DMS 273 treated with DMSO at 0.1 percent for 48 hours (cell line): ENCODE measurements around the gene ADGRV1.
A peak's percentile ranks its signal among the peaks of the same experiment; 100 is the strongest.

Experiments used
- DNase-seq: peaks from one replicate; lab custom pipeline; 2025; lab: John Stamatoyannopoulos, UW

ADGRV1 gene, protein sequence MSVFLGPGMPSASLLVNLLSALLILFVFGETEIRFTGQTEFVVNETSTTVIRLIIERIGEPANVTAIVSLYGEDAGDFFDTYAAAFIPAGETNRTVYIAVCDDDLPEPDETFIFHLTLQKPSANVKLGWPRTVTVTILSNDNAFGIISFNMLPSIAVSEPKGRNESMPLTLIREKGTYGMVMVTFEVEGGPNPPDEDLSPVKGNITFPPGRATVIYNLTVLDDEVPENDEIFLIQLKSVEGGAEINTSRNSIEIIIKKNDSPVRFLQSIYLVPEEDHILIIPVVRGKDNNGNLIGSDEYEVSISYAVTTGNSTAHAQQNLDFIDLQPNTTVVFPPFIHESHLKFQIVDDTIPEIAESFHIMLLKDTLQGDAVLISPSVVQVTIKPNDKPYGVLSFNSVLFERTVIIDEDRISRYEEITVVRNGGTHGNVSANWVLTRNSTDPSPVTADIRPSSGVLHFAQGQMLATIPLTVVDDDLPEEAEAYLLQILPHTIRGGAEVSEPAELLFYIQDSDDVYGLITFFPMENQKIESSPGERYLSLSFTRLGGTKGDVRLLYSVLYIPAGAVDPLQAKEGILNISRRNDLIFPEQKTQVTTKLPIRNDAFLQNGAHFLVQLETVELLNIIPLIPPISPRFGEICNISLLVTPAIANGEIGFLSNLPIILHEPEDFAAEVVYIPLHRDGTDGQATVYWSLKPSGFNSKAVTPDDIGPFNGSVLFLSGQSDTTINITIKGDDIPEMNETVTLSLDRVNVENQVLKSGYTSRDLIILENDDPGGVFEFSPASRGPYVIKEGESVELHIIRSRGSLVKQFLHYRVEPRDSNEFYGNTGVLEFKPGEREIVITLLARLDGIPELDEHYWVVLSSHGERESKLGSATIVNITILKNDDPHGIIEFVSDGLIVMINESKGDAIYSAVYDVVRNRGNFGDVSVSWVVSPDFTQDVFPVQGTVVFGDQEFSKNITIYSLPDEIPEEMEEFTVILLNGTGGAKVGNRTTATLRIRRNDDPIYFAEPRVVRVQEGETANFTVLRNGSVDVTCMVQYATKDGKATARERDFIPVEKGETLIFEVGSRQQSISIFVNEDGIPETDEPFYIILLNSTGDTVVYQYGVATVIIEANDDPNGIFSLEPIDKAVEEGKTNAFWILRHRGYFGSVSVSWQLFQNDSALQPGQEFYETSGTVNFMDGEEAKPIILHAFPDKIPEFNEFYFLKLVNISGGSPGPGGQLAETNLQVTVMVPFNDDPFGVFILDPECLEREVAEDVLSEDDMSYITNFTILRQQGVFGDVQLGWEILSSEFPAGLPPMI (N-terminal part only)

DNA sequence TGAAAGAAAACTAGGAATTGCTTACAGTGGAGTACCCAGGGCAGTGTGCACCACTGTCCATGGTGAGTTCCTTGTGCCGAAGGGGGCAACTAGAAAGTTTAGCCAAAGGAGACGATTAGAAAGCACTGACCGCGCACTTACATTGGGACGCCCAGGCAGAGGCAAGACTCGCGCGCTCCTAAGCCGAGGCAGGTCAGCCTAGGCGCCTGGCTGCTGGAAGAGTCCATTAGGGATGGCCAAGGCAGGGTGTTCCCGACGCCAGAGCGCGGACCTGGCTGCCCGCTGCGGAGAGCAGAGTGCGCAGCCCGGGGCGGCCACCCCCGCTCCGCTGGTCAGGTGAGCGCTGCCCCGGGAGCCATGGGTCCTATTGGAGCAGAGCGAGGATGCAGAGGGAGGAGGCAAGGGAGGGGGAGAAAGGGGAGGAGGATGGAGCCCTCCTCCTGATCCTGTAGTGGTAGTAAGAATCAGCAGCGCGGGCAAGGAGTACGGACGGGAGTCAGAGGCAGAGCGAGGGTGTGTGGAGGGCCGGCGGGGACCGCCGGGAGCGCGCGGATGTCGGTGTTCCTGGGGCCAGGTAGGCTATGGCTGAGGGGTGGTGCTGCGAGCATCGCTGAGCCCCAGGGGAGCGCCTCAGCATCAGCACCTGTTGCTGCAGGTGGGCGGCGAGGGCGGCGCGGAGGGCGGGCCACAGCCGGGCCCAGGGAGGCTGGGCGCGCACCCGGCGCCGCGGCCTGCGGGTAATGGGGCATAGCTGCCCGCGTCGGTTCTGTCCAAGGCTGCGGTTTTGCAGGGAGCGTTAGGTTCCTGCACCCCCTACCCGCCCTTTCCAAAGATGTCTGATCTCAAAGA, at the start of gene ADGRV1:
Gene ADGRV1 (plus strand): TSS at position 454 of the 849 bp plus-strand sequence. CDS start 99 bp downstream, at position 553.
- peak; percentile 97 for DNase-seq

DNA sequence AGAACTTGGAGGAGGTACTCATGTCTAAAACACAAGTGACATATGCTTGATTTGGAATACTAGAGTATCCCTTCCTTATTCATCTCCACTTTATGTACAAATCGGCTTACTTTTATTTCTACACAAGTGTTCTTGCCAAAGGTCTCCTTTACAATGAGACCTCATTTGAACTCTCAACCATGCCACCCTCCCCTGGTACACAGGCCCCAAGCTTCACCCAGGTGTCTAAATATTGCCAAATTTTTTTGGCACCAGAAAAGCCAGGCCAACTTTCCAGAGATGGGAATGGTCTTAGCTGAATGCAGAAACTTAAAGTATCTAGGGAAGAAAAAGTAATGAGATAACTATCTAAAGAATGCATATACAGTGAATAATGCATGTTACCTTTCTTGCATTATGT, 48.2 kb upstream of the ADGRV1 start:
- no peak for DNase-seq

DNA sequence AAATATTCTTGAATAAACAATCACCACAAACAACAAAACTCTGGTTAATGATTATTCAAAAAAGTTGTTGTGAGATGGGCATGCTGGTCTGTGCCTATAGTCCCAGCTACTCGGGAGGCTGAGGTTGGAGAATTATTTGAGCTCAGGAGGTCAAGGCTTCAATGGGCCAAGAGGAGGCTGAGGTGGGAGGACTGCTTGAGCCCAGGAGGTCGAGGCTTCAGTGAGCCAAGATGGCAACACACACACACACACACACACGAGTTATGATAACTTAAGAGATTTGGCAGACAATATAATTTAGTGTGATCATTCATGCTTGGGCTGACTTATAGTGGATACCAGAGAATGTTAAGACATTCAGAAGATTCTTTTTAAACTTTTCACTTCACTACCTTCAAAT, 44.1 kb upstream of the ADGRV1 start:
- DNase-seq = no peak

DNA sequence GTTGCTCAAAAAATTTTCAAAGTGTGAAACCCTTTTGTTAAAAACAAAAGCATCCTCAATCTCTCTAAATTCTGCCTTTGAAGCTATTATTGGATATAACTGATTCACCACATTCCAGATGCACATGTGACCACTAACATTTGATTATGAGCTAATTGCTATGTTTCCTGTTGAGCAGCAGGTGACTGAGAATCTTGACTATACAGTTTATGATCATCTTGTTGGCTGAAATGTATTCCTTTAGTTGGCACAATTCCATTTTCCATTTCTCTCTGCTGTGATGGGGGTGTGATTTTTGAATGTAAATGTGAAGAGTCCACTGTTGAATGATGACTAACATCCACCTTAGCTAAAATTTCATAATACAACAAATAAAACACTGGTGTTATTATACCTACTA, 39.9 kb upstream of the ADGRV1 start:
- no peak for DNase-seq

DNA sequence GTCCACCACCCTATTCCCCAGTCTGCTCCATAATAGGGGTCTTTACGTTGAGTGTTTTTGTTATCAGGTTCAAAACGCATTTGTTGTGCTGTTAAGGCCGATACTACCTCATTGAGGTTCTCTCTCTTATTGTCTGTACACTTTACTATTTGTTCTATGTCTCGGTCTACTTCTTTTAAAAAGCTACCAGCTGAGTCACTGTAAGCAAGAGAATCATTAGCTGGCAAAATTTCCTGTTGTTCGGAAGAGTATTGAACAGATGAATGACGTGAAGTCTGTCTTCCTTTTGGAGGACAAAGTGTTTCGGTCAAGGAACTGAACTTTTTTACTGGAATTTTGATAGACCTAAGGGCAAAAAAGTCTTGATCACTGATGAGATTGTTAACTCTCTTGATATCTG, 39.5 kb upstream of the ADGRV1 start:
- DNase-seq = no peak

DNA sequence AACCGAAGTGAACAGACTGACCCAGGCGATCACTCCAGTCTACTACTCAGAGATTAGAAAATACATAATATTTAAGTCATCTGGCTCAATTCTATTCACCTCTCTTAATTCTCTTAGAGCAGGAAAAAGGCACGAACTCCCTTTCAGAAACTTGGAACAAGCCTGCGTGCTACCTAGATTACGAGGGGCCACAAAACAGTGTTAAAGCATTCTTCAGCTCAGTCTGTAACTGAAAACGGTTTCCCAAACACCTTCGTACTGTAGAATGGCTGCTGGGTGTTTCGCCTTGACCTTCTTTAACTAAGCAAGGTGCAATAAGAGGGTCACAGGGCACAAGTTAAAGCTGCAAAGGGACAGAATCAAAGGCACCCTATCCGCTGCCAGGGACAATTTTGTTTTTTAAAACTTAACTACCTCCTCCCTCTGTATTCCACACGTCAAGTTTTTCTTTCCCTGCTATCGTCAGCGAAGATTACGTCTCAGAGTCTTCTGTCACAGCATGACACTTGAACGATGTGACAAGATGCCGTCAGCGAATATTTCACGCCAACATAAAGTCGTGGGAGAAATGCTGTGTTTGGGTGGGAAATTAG, 29.9 kb upstream of the ADGRV1 start:
- DNase-seq = no peak

DNA sequence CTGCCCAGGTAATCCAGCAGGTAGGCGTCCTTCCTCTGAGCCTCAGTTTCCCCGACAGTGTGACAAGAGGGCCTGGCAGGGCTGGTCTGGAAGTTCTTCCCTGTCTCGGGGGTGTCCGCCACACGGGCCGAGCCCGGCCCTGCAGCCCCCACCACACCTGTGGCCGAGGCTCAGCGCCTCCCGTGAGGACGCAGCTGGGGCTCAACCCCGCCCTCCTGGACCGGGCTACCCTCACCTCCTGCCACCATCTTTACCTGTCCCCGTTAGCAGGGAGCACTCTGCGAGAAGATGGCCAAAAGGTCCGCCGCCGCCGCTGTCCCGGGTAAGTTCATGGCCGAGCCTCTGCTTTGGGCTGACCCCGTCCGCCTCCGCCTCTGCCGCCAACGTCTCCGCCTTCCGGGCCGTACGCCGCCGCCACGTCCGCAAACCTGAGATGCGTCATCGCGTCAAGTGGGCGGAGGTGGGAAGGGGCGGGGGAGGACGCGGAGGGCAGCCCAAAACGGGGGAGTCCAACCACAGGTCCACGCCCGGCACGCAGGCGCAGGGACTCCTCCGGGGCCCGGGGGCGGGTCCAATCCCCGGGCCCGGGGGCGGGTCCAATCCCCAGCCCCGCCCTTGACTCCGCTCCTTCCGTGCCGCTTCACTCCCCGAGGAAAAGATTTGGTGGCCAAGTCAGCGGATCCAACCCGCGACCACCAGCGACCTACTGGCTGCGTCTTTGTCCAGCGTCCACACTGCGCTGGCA, 29.2 kb upstream of the ADGRV1 start, which contains the start of gene LYSMD3:
Gene LYSMD3 (minus strand): TSS at position 391 of the 745 bp plus-strand sequence. CDS start 4,295 bp downstream, outside the sequence.
- peak; percentile 91 for DNase-seq

DNA sequence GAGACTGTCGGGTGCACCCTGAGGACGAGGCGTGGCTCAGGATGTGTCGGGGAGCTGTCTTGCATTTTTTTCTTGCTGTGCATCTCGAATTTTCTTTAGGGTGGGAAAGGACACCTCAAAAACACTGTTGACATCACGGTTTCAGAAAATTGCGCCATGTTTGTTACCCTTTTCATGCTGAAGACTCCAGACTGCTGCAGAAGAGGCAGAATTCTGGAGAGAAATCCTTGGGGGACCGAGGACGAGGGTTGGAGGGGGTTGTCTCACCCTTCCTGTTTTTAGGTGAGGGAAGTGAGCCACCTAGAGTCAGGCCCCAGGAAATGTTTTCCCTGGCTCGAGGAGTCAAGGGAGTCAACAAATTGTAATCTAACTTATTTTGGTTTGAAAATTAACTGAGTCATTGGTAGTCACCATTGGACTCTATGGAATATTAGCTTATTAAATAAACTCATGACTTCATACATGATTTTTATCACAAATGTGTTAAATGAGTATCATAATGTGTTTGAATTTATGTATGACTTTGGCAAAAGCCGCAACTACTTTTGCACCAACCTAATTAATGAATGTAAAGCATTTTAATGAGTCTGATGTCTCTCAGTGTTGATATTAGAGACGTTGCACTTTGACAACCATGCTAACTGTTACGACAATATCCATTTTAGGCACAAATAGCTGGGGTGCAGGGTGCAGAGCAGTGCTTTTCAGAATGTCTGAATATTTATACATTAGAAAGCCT, 28.5 kb upstream of the ADGRV1 start:
- peak; percentile 42 for DNase-seq

DNA sequence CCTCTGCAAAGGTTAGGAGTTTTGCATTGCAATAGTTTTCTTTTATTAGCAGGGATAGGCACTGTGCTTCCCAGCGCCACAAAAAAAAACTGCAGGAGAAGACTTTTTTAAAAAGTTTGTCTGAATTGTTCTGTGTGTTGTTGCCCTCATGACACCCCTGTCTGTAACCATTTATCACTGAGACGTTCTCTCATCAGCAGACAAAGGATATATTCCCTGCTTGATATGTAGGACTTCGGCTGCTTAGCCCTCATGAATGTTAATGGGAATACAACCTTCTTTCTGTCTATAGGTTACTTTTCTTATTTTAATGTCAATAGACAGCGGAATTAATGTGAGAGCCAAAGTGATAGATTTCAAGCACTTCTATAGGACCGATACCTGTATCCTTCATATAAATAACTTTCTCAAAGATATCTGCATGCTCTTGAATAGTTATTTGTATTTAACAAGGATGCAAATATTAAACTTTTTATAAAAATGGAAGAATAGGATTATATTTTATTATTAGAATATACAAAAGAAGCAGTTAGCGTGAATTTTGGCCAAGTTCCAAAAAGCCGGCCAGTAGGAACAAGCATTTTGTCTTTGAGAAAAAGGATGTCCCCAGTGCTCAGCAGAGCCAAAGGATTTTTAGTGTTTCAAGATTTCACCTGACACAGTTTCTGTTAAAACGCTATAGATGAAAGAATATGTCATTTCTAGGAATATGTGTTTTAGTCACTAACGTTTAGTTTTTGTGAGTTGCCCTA, 27.7 kb upstream of the ADGRV1 start:
- DNase-seq = no peak

DNA sequence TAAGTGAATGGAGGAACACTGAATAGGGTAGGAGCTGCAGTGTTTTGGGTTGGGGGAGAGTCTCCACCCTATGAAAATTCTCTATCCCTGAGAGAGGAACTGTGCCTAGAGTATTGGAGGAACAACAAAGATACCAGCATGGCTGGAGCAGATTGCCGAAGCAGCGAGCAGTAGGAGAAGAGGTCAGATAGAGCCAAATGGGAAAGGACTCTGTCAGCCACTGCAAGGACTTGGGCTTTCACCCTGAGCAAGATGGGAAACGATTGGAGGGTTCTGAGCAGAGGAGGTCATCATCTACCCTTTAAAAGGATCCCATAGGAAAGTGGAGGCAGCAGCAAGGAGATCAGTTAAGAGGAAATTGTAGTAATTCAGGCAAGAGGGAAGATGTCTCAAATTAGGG, 24.8 kb upstream of the ADGRV1 start:
- no peak for DNase-seq

DNA sequence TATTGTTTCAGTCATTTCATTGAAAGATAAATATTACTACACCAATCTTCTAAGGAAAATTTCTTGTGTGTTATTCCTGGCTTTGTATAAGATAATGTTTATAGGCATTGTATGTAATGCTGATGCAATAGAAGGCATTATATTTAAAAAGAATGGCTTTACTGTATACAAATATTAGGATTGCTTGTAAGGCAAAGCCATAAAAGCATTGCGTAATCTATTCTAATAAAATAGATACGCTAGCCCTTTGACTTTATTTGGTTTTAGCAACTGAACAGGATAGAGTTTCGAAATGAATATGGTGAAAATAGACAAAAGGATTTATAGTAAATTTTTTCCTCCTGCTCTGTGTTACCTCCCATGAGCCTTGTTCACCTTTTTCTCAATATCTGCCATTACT, 23.7 kb upstream of the ADGRV1 start:
- DNase-seq = no peak

DNA sequence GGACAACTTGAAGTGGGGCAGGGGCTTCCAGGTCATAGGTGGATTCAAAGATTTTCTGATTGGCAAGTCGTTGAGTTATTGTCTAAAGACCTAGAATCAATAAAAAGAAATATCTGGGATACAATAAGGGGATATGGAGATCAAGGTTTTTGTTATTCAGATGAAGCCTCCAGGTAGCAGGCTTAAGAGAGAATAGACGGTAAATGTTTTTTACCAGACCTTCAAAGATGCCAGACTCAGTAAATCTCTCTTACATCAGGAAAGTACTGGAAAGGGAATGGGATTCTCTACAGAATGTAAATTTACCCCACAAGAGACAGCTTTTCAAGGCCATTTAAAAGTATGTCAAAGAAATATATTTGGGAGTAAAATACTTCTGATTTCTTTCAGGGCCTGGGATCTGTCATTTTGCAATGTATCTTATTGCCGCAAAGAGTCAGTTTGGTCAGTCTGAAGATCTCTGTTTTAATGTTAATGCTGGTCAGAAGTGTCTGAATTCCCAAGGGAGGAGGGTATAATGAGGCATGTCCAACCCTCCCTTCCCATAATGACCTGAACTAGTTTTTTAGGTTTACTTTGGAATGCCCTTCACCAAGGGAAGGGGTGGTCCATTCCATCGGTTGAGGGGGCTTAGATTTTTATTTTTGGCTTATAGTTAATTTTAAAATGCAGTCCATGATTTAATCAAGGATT, 15.6 kb upstream of the ADGRV1 start:
- no peak for DNase-seq

DNA sequence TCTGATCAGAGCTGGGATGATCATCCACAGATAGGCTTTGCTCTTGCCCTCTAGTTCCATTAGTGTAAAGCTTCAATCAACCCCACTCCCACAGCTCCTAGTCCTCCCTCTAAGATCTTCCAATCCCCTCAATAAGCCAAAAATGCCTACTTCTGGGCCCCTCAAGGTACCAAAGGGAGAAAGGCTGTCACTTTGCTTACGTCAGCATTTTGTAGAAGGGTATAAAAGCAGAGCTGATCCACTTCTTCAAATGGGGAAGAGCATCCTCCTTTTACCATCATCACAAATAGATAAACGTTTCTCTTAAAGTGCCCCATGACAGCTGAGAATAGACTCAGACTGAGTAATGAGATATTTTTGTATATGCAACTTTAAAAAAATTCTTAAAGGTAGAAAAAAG, 13.1 kb upstream of the ADGRV1 start:
- no peak for DNase-seq

DNA sequence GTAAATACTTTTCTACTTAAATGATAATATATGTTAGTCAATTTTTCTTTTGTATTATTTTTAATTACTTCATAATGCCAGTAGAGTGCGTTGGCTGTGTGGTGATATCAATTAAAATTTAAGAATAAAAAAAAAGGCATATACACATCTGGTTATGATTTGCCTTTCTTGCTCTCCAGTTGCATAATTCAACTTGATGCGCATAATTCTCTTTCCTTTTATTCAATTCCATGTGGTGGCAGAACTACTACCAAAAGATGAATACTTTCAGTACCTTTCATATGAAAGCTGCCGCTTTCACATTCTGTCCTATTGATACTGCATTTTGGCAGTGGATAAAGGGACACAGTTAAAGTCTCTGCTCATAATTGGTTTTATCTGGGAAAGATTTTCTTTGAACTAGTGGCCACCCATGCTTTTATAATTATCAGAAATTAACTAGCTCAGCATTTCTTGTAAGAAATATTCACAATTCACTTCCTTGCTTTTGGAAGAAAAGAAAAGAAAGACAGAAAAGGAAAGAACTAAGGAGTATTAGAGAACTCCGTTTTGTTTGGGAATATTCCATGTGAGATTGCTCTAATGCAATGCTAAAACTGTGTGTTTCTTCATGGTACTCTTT, 12.3 kb upstream of the ADGRV1 start:
- DNase-seq = no peak

DNA sequence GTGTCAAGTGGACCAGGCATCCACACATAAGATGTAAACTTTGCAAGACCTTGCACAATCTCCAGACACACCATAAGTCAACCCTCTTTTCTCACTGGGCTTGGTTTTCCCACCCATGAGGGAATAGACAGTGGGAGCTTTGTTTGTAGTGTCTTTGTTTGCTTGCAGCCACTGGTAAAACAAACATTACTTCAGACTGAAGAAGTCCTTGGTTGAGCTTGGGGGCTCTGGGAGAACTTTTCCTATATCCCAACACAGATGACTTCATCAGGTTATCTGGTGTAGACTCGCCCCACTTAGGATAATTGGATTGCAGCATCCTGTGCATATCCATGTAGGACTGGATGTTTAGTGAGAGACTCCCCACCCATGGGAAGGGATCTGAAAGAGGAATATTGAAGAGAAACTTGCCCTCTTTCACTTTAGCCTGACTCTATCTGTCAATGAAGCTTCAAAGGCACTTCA, 11.5 kb upstream of the ADGRV1 start:
- DNase-seq = no peak

DNA sequence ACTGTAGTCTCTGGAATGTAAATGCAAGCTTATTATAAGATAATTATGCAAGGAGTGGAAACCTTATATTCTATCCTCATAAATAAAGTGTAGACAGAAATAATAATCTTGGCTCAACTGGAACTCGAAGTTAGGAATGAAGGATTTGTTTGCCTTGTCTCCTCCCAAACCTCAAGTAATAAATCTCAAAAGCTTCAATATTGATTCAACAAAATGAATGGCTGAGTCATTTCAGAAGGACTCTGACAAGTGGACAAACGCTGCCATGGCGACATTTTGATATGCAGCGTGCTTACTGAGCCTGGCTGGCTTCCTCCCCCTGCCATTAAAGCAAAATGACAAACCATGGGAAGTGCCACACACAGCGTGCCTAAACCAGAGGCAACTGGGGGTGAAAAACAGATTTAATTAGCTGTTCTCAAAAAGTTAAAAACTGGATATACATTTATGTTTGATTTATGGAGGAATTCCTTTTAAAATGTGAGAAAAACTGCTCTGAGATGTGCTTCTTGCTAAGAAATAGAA, 10.5 kb upstream of the ADGRV1 start:
- DNase-seq = no peak

DNA sequence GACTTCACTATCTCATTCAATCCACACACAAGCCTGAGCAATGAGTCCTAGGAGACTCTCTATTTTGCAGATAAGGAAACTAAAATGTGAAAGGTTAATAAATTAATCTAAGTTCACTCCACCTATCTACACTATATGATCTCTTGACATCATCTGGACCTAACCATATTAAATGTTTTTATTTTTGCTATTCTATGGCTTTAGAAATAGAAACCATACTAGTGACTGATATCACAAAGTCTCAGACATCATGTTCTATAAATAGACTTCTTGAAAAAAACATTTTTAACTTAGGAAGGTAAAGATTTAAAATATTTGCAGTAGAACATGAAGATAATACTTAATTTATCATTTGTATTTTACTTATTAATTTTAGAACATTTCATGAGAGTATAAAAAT, 9.4 kb upstream of the ADGRV1 start:
- DNase-seq = no peak
